ENCODE data around the gene EHHADH.

DNA sequence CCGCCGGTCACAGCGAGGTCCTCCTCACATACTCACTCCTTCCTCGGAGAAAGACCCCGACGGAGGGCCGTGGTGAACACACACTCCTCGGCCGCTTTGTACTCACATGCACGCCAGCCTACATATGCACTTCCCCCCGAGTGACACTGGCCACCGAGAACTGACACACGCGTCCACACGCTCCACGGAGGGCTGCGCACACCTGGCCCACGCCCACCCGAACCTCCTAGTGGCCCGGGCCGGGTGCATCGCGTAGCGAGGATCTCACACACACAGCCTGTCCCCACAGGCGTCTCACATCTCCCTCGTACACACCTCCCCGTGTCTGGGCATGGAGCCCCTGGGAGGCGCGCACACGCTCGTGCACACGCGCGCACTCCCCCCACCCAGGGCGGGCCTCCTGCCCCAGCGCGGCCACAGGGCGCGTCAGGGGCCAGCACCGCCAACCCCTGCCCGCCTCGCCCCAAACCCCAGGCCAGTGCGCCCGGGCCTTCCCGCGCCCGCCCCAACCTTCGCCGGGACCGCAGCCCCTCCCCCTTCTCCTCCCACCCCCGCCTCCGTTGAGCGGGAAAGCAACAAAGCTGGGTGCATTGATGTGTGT, 100.6 kb downstream of the EHHADH start:
- TF ChIP-seq ZNF140 (CRISPR knock-in tag; IDR thresholded peaks at IDR 0.05) (no peak), POLR2A (conservative IDR thresholded peaks at IDR 0.05) (no peak), CBFB (CRISPR knock-in tag; IDR thresholded peaks at IDR 0.05) (no peak), DPF2 (IDR thresholded peaks at IDR 0.05) (no peak), NFIC (IDR thresholded peaks at IDR 0.05) (no peak), AFF4 (CRISPR knock-in tag; IDR thresholded peaks at IDR 0.05) (no peak), MYBL2 (IDR thresholded peaks at IDR 0.05; ENCODE audit: low read depth) (no peak), MYBL2 (CRISPR knock-in tag; IDR thresholded peaks at IDR 0.05; ENCODE audit: borderline replicate concordance) (no peak), TGIF2 (CRISPR knock-in tag; IDR thresholded peaks at IDR 0.05) (no peak)
- TF ChIP-seq, protein P1, sequence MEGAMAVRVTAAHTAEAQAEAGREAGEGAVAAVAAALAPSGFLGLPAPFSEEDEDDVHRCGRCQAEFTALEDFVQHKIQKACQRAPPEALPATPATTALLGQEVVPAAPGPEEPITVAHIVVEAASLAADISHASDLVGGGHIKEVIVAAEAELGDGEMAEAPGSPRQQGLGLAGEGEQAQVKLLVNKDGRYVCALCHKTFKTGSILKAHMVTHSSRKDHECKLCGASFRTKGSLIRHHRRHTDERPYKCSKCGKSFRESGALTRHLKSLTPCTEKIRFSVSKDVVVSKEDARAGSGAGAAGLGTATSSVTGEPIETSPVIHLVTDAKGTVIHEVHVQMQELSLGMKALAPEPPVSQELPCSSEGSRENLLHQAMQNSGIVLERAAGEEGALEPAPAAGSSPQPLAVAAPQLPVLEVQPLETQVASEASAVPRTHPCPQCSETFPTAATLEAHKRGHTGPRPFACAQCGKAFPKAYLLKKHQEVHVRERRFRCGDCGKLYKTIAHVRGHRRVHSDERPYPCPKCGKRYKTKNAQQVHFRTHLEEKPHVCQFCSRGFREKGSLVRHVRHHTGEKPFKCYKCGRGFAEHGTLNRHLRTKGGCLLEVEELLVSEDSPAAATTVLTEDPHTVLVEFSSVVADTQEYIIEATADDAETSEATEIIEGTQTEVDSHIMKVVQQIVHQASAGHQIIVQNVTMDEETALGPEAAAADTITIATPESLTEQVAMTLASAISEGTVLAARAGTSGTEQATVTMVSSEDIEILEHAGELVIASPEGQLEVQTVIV (CRISPR knock-in tag; IDR thresholded peaks at IDR 0.05; ENCODE audit: borderline replicate concordance) = no peak
- TF ChIP-seq, protein P2, sequence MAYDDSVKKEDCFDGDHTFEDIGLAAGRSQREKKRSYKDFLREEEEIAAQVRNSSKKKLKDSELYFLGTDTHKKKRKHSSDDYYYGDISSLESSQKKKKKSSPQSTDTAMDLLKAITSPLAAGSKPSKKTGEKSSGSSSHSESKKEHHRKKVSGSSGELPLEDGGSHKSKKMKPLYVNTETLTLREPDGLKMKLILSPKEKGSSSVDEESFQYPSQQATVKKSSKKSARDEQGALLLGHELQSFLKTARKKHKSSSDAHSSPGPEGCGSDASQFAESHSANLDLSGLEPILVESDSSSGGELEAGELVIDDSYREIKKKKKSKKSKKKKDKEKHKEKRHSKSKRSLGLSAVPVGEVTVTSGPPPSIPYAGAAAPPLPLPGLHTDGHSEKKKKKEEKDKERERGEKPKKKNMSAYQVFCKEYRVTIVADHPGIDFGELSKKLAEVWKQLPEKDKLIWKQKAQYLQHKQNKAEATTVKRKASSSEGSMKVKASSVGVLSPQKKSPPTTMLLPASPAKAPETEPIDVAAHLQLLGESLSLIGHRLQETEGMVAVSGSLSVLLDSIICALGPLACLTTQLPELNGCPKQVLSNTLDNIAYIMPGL (CRISPR knock-in tag; IDR thresholded peaks at IDR 0.05) = no peak
- TF ChIP-seq, protein P3, sequence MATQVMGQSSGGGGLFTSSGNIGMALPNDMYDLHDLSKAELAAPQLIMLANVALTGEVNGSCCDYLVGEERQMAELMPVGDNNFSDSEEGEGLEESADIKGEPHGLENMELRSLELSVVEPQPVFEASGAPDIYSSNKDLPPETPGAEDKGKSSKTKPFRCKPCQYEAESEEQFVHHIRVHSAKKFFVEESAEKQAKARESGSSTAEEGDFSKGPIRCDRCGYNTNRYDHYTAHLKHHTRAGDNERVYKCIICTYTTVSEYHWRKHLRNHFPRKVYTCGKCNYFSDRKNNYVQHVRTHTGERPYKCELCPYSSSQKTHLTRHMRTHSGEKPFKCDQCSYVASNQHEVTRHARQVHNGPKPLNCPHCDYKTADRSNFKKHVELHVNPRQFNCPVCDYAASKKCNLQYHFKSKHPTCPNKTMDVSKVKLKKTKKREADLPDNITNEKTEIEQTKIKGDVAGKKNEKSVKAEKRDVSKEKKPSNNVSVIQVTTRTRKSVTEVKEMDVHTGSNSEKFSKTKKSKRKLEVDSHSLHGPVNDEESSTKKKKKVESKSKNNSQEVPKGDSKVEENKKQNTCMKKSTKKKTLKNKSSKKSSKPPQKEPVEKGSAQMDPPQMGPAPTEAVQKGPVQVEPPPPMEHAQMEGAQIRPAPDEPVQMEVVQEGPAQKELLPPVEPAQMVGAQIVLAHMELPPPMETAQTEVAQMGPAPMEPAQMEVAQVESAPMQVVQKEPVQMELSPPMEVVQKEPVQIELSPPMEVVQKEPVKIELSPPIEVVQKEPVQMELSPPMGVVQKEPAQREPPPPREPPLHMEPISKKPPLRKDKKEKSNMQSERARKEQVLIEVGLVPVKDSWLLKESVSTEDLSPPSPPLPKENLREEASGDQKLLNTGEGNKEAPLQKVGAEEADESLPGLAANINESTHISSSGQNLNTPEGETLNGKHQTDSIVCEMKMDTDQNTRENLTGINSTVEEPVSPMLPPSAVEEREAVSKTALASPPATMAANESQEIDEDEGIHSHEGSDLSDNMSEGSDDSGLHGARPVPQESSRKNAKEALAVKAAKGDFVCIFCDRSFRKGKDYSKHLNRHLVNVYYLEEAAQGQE (IDR thresholded peaks at IDR 0.05; ENCODE audit: borderline replicate concordance) = no peak
- TF ChIP-seq, protein P3 (CRISPR knock-in tag; IDR thresholded peaks at IDR 0.05; ENCODE audit: low read depth) = no peak
- TF ChIP-seq, protein P4, sequence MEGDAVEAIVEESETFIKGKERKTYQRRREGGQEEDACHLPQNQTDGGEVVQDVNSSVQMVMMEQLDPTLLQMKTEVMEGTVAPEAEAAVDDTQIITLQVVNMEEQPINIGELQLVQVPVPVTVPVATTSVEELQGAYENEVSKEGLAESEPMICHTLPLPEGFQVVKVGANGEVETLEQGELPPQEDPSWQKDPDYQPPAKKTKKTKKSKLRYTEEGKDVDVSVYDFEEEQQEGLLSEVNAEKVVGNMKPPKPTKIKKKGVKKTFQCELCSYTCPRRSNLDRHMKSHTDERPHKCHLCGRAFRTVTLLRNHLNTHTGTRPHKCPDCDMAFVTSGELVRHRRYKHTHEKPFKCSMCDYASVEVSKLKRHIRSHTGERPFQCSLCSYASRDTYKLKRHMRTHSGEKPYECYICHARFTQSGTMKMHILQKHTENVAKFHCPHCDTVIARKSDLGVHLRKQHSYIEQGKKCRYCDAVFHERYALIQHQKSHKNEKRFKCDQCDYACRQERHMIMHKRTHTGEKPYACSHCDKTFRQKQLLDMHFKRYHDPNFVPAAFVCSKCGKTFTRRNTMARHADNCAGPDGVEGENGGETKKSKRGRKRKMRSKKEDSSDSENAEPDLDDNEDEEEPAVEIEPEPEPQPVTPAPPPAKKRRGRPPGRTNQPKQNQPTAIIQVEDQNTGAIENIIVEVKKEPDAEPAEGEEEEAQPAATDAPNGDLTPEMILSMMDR (IDR thresholded peaks at IDR 0.05 in 2 of 3, conservative IDR thresholded peaks at IDR 0.05 in 1 of 3; ENCODE audit: insufficient read depth in 2 of 3, low read depth in 1 of 3, low read length in 3 of 3) = no peak

Data from K562 (cell line).